Endothelial cell of umbilical vein (primary cell): Measurements from ENCODE around the gene TENM4. TPM values are rescaled to one million over a fixed set of nuclear protein-coding genes. Genes with fewer than 3 reads are reported as not detected.

Source experiments
- BruUV-seq: library from RNA; stranded (reverse); fragments of 400-500 nt; replicated peaks from 2 replicates; lab custom pipeline; 2021; lab: Mats Ljungman, UMichigan
- CTCF ChIA-PET: fragments of 300-600, 350-600 bp; sonication (Branson Sonifier 250); formaldehyde crosslinking; loops from one replicate; lab custom pipeline; 2021; ENCODE audit warnings: antibody characterized with exemption, inconsistent platforms; lab: Charles Lee
- POLR2A ChIA-PET: fragments of 300-600, 350-600 bp; sonication (Branson Sonifier 250); formaldehyde crosslinking; loops from one replicate; lab custom pipeline; 2021; ENCODE audit warnings: antibody characterized with exemption, inconsistent platforms; lab: Charles Lee
- DNase-seq: peaks from one replicate; pipeline ENCODE4 v3.0.0-alpha.2; 2011; ENCODE audit warnings: low read depth, low spot score
- FAIRE-seq: peaks from 2 replicates; lab custom pipeline; 2011; peaks lifted over from hg19 to GRCh38; lab: Jason Lieb, UNC
- H2AFZ ChIP-seq: 2 replicates; pipeline ENCODE4 v1.6.0; 2012; ENCODE audit warnings: low read depth, low read length, control low read depth, inconsistent platforms
- H3K27ac ChIP-seq: 2 replicates; pipeline ENCODE4 v1.5.1; 2011; ENCODE audit warnings: low read depth, mild to moderate bottlenecking, control low read depth, low read length, moderate library complexity; ENCODE audit not compliant: insufficient read depth
- H3K27me3 ChIP-seq, 2 experiments: 2 replicates each; pipeline versions ENCODE4 v1.6.0 to v1.6.1; 2011; ENCODE audit warnings: low read length in 2 of 2, mixed read lengths in 1 of 2; ENCODE audit not compliant: control insufficient read depth in 2 of 2, insufficient read depth in 2 of 2
- H3K36me3 ChIP-seq, 2 experiments: 2 replicates in 1 of 2; 3 replicates in 1 of 2; pipeline ENCODE4 v1.5.1; 2011; ENCODE audit warnings: low read length in 2 of 2, mild to moderate bottlenecking in 1 of 2, moderate library complexity in 1 of 2; ENCODE audit not compliant: control insufficient read depth in 2 of 2, insufficient read depth in 2 of 2; ENCODE audit errors: extremely low read depth in 1 of 2
- H3K4me1 ChIP-seq: 3 replicates; pipeline ENCODE4 v1.5.1; 2011; ENCODE audit warnings: mild to moderate bottlenecking, low read length; ENCODE audit not compliant: control insufficient read depth, insufficient read depth; ENCODE audit errors: extremely low read depth
- H3K4me2 ChIP-seq: 2 replicates; pipeline ENCODE4 v1.6.1; 2011; ENCODE audit warnings: low read length, control low read depth, mixed read lengths; ENCODE audit not compliant: insufficient read depth
- H3K4me3 ChIP-seq, 3 experiments: fragments of 200-600 bp in 1 of 3; sonication (generic), shearing (Covaris generic) in 1 of 3; replicated peaks in 1 of 3; 2 replicates each; pipeline ENCODE4 v1.5.1; 2011 to 2016; ENCODE audit warnings: control low read depth in 3 of 3, low read length in 3 of 3, mild to moderate bottlenecking in 2 of 3, inconsistent platforms in 1 of 3, low read depth in 1 of 3, moderate library complexity in 1 of 3; ENCODE audit not compliant: insufficient read depth in 1 of 3
- H3K79me2 ChIP-seq: 2 replicates; pipeline ENCODE4 v1.6.0; 2012; ENCODE audit warnings: low read length, inconsistent platforms; ENCODE audit not compliant: control insufficient read depth, insufficient read depth
- H3K9ac ChIP-seq: replicated peaks from 2 replicates; pipeline ENCODE3; 2011; ENCODE audit warnings: low read length, control low read depth; ENCODE audit not compliant: insufficient read depth; ENCODE audit errors: extremely low read depth
- H3K9me1 ChIP-seq: replicated peaks from 3 replicates; pipeline ENCODE4 v1.6.0; 2011; ENCODE audit warnings: mild to moderate bottlenecking, low read length; ENCODE audit not compliant: control insufficient read depth, insufficient read depth; ENCODE audit errors: extremely low read depth
- H3K9me3 ChIP-seq: replicated peaks from 2 replicates; pipeline ENCODE4 v1.5.1; 2012; ENCODE audit warnings: low read length, inconsistent platforms; ENCODE audit not compliant: control insufficient read depth, insufficient read depth
- H4K20me1 ChIP-seq: replicated peaks from 2 replicates; pipeline ENCODE3; 2011; ENCODE audit warnings: mild to moderate bottlenecking, low read length; ENCODE audit not compliant: control insufficient read depth, insufficient read depth; ENCODE audit errors: extremely low read depth
- CTCF ChIP-seq, 2 donors: IDR thresholded peaks; 1 replicate in 1 of 2; 2 replicates in 1 of 2; pipeline ENCODE4 v1.5.1; 2011; ENCODE audit warnings: low read length in 2 of 2, mild to moderate bottlenecking in 2 of 2, moderate library complexity in 2 of 2, control low read depth in 1 of 2, inconsistent platforms in 1 of 2, low read depth in 1 of 2; ENCODE audit not compliant: insufficient read depth in 1 of 2; ENCODE audit errors: extremely low read depth in 1 of 2
- EZH2 ChIP-seq: IDR thresholded peaks from 2 replicates; pipeline ENCODE4 v1.6.1; 2012; ENCODE audit warnings: borderline replicate concordance, low read depth, mild to moderate bottlenecking, moderate library complexity, low read length, inconsistent platforms; ENCODE audit not compliant: severe bottlenecking
- FOS ChIP-seq: IDR thresholded peaks from 2 replicates; pipeline ENCODE4 v1.6.1; 2011; ENCODE audit warnings: mild to moderate bottlenecking, low read length, moderate library complexity, borderline replicate concordance; ENCODE audit not compliant: insufficient read depth
- MAX ChIP-seq: IDR thresholded peaks from 2 replicates; pipeline ENCODE4 v1.6.1; 2011; ENCODE audit not compliant: insufficient read depth, insufficient read length
- MYC ChIP-seq: IDR thresholded peaks from one replicate; pipeline ENCODE4 v1.6.1; 2011; ENCODE audit warnings: mild to moderate bottlenecking, low read depth, low read length
- POLR2AphosphoS5 ChIP-seq: IDR thresholded peaks from 2 replicates; pipeline ENCODE4 v1.6.1; 2012; ENCODE audit warnings: low read depth, mild to moderate bottlenecking, control low read depth, low read length, moderate library complexity; ENCODE audit not compliant: insufficient read depth
- dilution Hi-C: fragments of 300-500 bp; cut with MboI; formaldehyde crosslinking; loops from one replicate; pipeline ENCODE4 v1.15.0; 2019; ENCODE audit warnings: low sequenced_read_pairs; ENCODE audit not compliant: extremely low pct_ligation_motif_present
- intact Hi-C: fragments of 100-400 bp; cut with micrococcal nuclease; formaldehyde crosslinking; loops from one replicate; pipeline ENCODE4 v1.10.0; 2022
- polyA plus RNA-seq, 4 experiments: library from polyadenylated mRNA; depleted of rRNA in 3 of 4; stranded (reverse) in 3 of 4; unstranded in 1 of 4; fragments of >200 nt; gene quantifications; 2 replicates each; pipeline versions ENCODE4 v1.2.1 to v1.2.3, GENCODE V29; 2011 to 2012; ENCODE audit warnings: missing spikeins in 1 of 4
- total RNA-seq: library from RNA; stranded (reverse); gene quantifications from 2 replicates; pipeline ENCODE4 v1.2.3, GENCODE V29; 2021

The TENM4 gene
- total and polyA plus RNA-seq, 2 donors (not counting 3 experiments of a cell fraction or from before 2014, with no cell fraction given) = 0.06 to 0.27 TPM

- FAIRE-seq = no peak
Observed at GRCh38 chr11:79427126-79427525, 13.7 kb downstream of the TENM4 start.

GRCh38 chr11:79425463-79425862, 15.4 kb downstream of the TENM4 start:
- CTCF ChIA-PET = no interaction called here
- dilution Hi-C loops = no loop called here

More at GRCh38 chr11:79427126-79427525, 13.7 kb downstream of the TENM4 start:
- CTCF ChIA-PET = no interaction called here
- dilution Hi-C loops = no loop called here
- Histone ChIP-seq H3K9me3 (no peaks in the 10 kb centered on the region), H3K27ac (no peak overlapping the region), H3K4me3 (no peak overlapping the region), H4K20me1 (no peaks in the 10 kb centered on the region), H3K36me3 (no peaks in the 10 kb centered on the region), H3K9me1 (no peaks in the 10 kb centered on the region), H3K9ac (no peak overlapping the region), H2AFZ (no peak overlapping the region), H3K4me2 (no peak overlapping the region), H3K79me2 (no peaks in the 10 kb centered on the region), H3K4me1 (no peaks in the 10 kb centered on the region), H3K27me3 (no peaks in the 10 kb centered on the region)
- no TSS peak for BruUV-seq
- TF ChIP-seq MYC (no peak), EZH2 (no peak), POLR2AphosphoS5 (no peak), MAX (no peak), FOS (no peak)
- POLR2A ChIA-PET = no interaction called here
- DNase-seq = no peak
- intact Hi-C loops = no loop called here

More at GRCh38 chr11:79425463-79425862, 15.4 kb downstream of the TENM4 start:
- H3K36me3 ChIP-seq = no peaks in the 10 kb centered on the region
- H3K9me3 ChIP-seq = no peaks in the 10 kb centered on the region
- no peak overlapping the region for H3K4me2 ChIP-seq
- no peak overlapping the region for H3K27ac ChIP-seq
- H3K4me1 ChIP-seq = no peaks in the 10 kb centered on the region
- no peak for FAIRE-seq
- TF ChIP-seq MAX (no peak), CTCF (IDR thresholded peaks at IDR 0.05; ENCODE audit: extremely low read depth in 1 of 2, insufficient read depth in 1 of 2, low read depth in 1 of 2, low read length in 2 of 2) (no peak)
- no peaks in the 10 kb centered on the region for H3K9me1 ChIP-seq
- POLR2A ChIA-PET = no interaction called here
- no peaks in the 10 kb centered on the region for H3K27me3 ChIP-seq
- no peaks in the 10 kb centered on the region for H3K79me2 ChIP-seq
- intact Hi-C loops = no loop called here
- no TSS peak for BruUV-seq
- DNase-seq = no peak
- H3K9ac ChIP-seq = no peak overlapping the region
- H4K20me1 ChIP-seq = no peaks in the 10 kb centered on the region
- no peak overlapping the region for H2AFZ ChIP-seq
- H3K4me3 ChIP-seq = no peak overlapping the region
